Measurements from ENCODE around the gene LIPG. TPM values are rescaled to one million over a fixed set of nuclear protein-coding genes. Genes with fewer than 3 reads are reported as not detected.

The LIPG gene
- total RNA-seq, 1 experiment from 2014 or later, result 57.8 TPM

GRCh38 chr18:49628881-49629795 lies 67.3 kb downstream of the LIPG start:
- BruUV-seq (replicated peaks), result no TSS peak
- Mint-ChIP-seq H3K4me1 (ENCODE audit: insufficient read depth, unreplicated experiment) (peaks cover 13% of the 10 kb centered on the region), H3K27me3 (ENCODE audit: insufficient read depth, unreplicated experiment) (no peaks in the 10 kb centered on the region), H3K4me3 (ENCODE audit: unreplicated experiment) (no peak overlapping the region), H3K9me3 (ENCODE audit: unreplicated experiment) (no peaks in the 10 kb centered on the region), H3K27ac (ENCODE audit: low read depth, unreplicated experiment) (no peak overlapping the region), H3K36me3 (ENCODE audit: insufficient read depth, unreplicated experiment) (no peaks in the 10 kb centered on the region)
- POLR2A ChIA-PET, result interaction anchor here (1.3 kb wide), 1 partner anchor 68 kb away, joined by 3 read pairs; no protein-coding TSS in a partner anchor
- intact Hi-C loops (cut with micrococcal nuclease), result no loop called here
- no peak for DNase-seq (ENCODE audit: unreplicated experiment)
- CTCF ChIA-PET, result interaction anchor here (1.1 kb wide), 1 partner anchor 31 kb away, joined by 4 read pairs; no protein-coding TSS in a partner anchor
- no peak for TF ChIP-seq CTCF (IDR thresholded peaks at IDR 0.05; ENCODE audit: unreplicated experiment)

GRCh38 chr18:49630246-49630699 lies 68.4 kb downstream of the LIPG start:
- ChIA-PET CTCF (interaction anchor here (0.7 to 1.1 kb wide), 2 partner anchors 22 to 32 kb away, joined by 3 to 4 read pairs; no protein-coding TSS in a partner anchor), POLR2A (interaction anchor here (1.1 to 1.3 kb wide), 2 partner anchors 67 to 102 kb away, joined by 3 to 6 read pairs; no protein-coding TSS in a partner anchor)
- BruUV-seq (replicated peaks), result no TSS peak
- Mint-ChIP-seq H3K27me3 (ENCODE audit: insufficient read depth, unreplicated experiment) (no peaks in the 10 kb centered on the region), H3K36me3 (ENCODE audit: insufficient read depth, unreplicated experiment) (no peaks in the 10 kb centered on the region), H3K4me3 (ENCODE audit: unreplicated experiment) (no peak overlapping the region), H3K27ac (ENCODE audit: low read depth, unreplicated experiment) (no peak overlapping the region), H3K4me1 (ENCODE audit: insufficient read depth, unreplicated experiment) (peaks cover 13% of the 10 kb centered on the region), H3K9me3 (ENCODE audit: unreplicated experiment) (no peaks in the 10 kb centered on the region)
- intact Hi-C loops (cut with micrococcal nuclease), result no loop called here
- no peak for TF ChIP-seq CTCF (IDR thresholded peaks at IDR 0.05; ENCODE audit: unreplicated experiment)
- DNase-seq (ENCODE audit: unreplicated experiment), result peak; percentile 49

DNA sequence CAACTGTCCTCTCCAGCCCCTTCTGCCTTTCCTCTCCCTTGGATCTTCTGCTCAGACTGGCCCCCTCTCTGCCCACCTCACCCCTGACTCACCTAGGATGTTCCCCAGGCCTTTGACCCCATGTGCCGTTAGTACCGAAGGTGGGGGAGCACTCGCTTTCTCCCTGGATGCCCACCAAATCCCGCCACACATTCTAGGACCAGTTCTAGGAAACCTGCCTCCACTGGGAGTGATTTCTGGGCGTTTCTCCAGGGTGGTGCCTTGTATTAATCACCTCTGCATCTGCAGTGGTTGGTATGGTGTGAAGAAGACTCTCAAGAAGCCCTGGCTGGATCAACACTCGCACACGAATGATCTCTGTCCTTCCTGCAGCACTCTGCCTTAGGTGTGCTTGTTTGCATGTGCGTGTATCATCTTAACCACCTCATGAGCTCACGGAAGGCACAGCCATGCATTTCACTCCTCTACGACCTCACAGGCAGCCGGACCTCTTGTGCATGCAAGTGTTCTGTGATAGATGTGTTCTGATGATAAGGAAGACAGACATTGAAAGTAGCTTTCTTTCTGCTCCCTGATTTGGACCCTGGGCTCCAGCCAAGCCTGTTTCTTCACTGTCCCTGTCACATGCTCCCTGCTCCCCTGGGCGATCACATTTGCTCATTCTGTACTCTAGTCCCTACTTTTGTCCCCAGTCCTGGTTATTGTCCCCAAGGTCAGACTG lies 69.4 kb downstream of the LIPG start:
- no peak for DNase-seq (ENCODE audit: unreplicated experiment)
- intact Hi-C loops (cut with micrococcal nuclease), result no loop called here
- CTCF ChIA-PET, result interaction anchor here (0.6 to 0.7 kb wide), 4 partner anchors 21 to 77 kb away, joined by 3 to 5 read pairs (median 3); no protein-coding TSS in a partner anchor
- Mint-ChIP-seq H3K4me1 (ENCODE audit: insufficient read depth, unreplicated experiment) (peaks cover 13% of the 10 kb centered on the region), H3K27me3 (ENCODE audit: insufficient read depth, unreplicated experiment) (no peaks in the 10 kb centered on the region), H3K27ac (ENCODE audit: low read depth, unreplicated experiment) (no peak overlapping the region), H3K4me3 (ENCODE audit: unreplicated experiment) (no peak overlapping the region), H3K9me3 (ENCODE audit: unreplicated experiment) (no peaks in the 10 kb centered on the region), H3K36me3 (ENCODE audit: insufficient read depth, unreplicated experiment) (no peaks in the 10 kb centered on the region)
- TF ChIP-seq CTCF (IDR thresholded peaks at IDR 0.05; ENCODE audit: unreplicated experiment), result no peak
- BruUV-seq (replicated peaks), result no TSS peak
- POLR2A ChIA-PET, result no interaction called here

DNA sequence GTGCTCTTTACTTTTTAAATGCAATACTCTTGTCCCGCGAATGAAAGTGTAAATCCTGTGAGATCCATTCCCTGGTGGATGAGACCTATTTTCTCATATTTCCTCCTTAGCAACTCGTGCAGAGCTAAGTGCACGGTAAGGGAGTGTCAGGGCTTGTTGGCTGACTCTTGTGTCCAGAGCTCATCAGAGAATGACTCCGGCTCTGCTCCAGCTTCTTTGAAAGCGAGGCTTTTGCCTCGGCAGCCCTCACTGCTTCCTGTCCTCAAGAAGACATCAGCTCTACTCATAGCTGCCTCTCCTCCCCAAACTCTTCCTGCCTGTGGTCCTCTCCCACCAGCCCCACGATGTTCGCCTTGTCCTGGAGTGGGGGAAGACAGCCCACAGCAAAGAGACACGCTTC lies 70.7 kb downstream of the LIPG start:
- no peaks in the 10 kb centered on the region for H3K27me3 Mint-ChIP-seq (ENCODE audit: insufficient read depth, unreplicated experiment)
- H3K4me3 Mint-ChIP-seq (ENCODE audit: unreplicated experiment), result no peak overlapping the region
- intact Hi-C loops (cut with micrococcal nuclease), result no loop called here
- H3K9me3 Mint-ChIP-seq (ENCODE audit: unreplicated experiment), result no peaks in the 10 kb centered on the region
- H3K36me3 Mint-ChIP-seq (ENCODE audit: insufficient read depth, unreplicated experiment), result no peaks in the 10 kb centered on the region
- no peak for TF ChIP-seq CTCF (IDR thresholded peaks at IDR 0.05; ENCODE audit: unreplicated experiment)
- no TSS peak for BruUV-seq (replicated peaks)
- no peak for DNase-seq (ENCODE audit: unreplicated experiment)
- peaks cover 13% of the 10 kb centered on the region for H3K4me1 Mint-ChIP-seq (ENCODE audit: insufficient read depth, unreplicated experiment)
- CTCF ChIA-PET, result no interaction called here
- no peak overlapping the region for H3K27ac Mint-ChIP-seq (ENCODE audit: low read depth, unreplicated experiment)
- POLR2A ChIA-PET, result interaction anchor here (0.7 kb wide), 1 partner anchor 96 kb away, joined by 3 read pairs; no protein-coding TSS in a partner anchor
